K562 (cell line): ENCODE results near the gene DNAAF8. TPM values are rescaled to one million over a fixed set of nuclear protein-coding genes. Genes with fewer than 3 reads are reported as not detected.
A peak's percentile ranks its signal among the peaks of the same experiment; 100 is the strongest.

ENCODE experiments used
- ATAC-seq: fragments of 200-7000 bp; cut with Tn5 transposase; 3 replicates; pipeline ENCODE4 v1.9.1; 2020; ENCODE audit warnings: moderate library complexity
- BruUV-seq: library from RNA; stranded (reverse); fragments of 400-500 nt; replicated peaks from 2 replicates; lab custom pipeline; 2021; lab: Mats Ljungman, UMichigan
- CTCF ChIA-PET: fragments of 300-600 bp; formaldehyde crosslinking; extraction: SDS; loops from one replicate; lab custom pipeline; 2021; ENCODE audit warnings: low intra/inter-chr PET ratio; lab: Yijun Ruan, JAX
- POLR2A ChIA-PET: fragments of 300-600, 350-650 bp; sonication (Branson Sonifier 250); formaldehyde crosslinking; extraction: SDS; loops from one replicate; lab custom pipeline; 2021; ENCODE audit warnings: antibody characterized with exemption, inconsistent platforms; lab: Yijun Ruan, JAX
- DNase-seq, 4 experiments: peaks; one replicate each; pipeline versions ENCODE4 v3.0.0 to v3.0.0-alpha.2; 2011 to 2018; ENCODE audit warnings: low spot score in 3 of 4, mixed read lengths in 3 of 4; ENCODE audit errors: extremely low read depth in 1 of 4
- FAIRE-seq: peaks from 2 replicates; lab custom pipeline; 2011; peaks lifted over from hg19 to GRCh38; lab: Jason Lieb, UNC
- H2AFZ ChIP-seq: 2 replicates; pipeline ENCODE4 v1.6.0; 2011; ENCODE audit warnings: low read depth, low read length, control low read depth, inconsistent platforms
- H3K27ac ChIP-seq: fragments of 200-600 bp; 3 replicates; pipeline ENCODE4 v1.8.0; 2011; ENCODE audit warnings: low read depth, mild to moderate bottlenecking, control low read depth, inconsistent platforms, low read length, moderate library complexity, mixed read lengths; ENCODE audit errors: extremely low read depth
- H3K27me3 ChIP-seq, 2 experiments: fragments of 300-600 bp in 1 of 2; 2 replicates in 1 of 2; 3 replicates in 1 of 2; pipeline versions ENCODE4 v1.6.0 to v1.8.0; 2011; ENCODE audit warnings: inconsistent platforms in 2 of 2, low read length in 2 of 2, mild to moderate bottlenecking in 1 of 2, mixed read lengths in 1 of 2, moderate library complexity in 1 of 2; ENCODE audit not compliant: control insufficient read depth in 2 of 2, insufficient read depth in 2 of 2
- H3K36me3 ChIP-seq: fragments of 300-600 bp; 3 replicates; pipeline ENCODE4 v1.8.0; 2011; ENCODE audit warnings: mild to moderate bottlenecking, low read length, inconsistent platforms; ENCODE audit not compliant: control insufficient read depth, insufficient read depth
- H3K4me1 ChIP-seq, 2 experiments: fragments of 200-600 bp in 1 of 2; replicated peaks in 1 of 2; 2 replicates in 1 of 2; 3 replicates in 1 of 2; pipeline versions ENCODE4 v1.5.1 to v1.8.0; 2011; ENCODE audit warnings: inconsistent platforms in 2 of 2, low read length in 2 of 2, mild to moderate bottlenecking in 1 of 2, mixed read lengths in 1 of 2, moderate library complexity in 1 of 2; ENCODE audit not compliant: control insufficient read depth in 2 of 2, insufficient read depth in 2 of 2
- H3K4me2 ChIP-seq: 2 replicates; pipeline ENCODE4 v1.6.1; 2011; ENCODE audit warnings: low read length, control low read depth, inconsistent platforms, mixed read lengths; ENCODE audit not compliant: insufficient read depth
- H3K4me3 ChIP-seq: fragments of 200-600 bp; sonication (generic), shearing (Covaris generic); 2 replicates; pipeline ENCODE4 v1.5.1; 2016; ENCODE audit warnings: control low read depth, inconsistent platforms
- H3K79me2 ChIP-seq: fragments of 200-600 bp; 3 replicates; pipeline ENCODE4 v1.8.0; 2011; ENCODE audit warnings: low read length, inconsistent platforms; ENCODE audit not compliant: control insufficient read depth, insufficient read depth
- H3K9ac ChIP-seq, 2 experiments: 2 replicates each; pipeline versions ENCODE4 v1.6.0 to v1.6.1; 2011; ENCODE audit warnings: low read depth in 2 of 2, low read length in 2 of 2, control low read depth in 1 of 2, inconsistent platforms in 1 of 2, mild to moderate bottlenecking in 1 of 2, mixed read lengths in 1 of 2; ENCODE audit not compliant: insufficient read depth in 1 of 2
- H3K9me1 ChIP-seq: one replicate; pipeline ENCODE4 v1.6.0; 2011; ENCODE audit warnings: inconsistent platforms, mild to moderate bottlenecking, low read length, moderate library complexity; ENCODE audit not compliant: control insufficient read depth, insufficient read depth
- H3K9me3 ChIP-seq: replicated peaks from 2 replicates; pipeline ENCODE4 v1.5.1; 2011; ENCODE audit warnings: low read depth, low read length, inconsistent platforms; ENCODE audit not compliant: control insufficient read depth, insufficient read depth
- H4K20me1 ChIP-seq: replicated peaks from 2 replicates; pipeline ENCODE4 v1.6.1; 2011; ENCODE audit warnings: low read length, inconsistent platforms, mixed read lengths; ENCODE audit not compliant: control insufficient read depth, insufficient read depth
- E2F4 ChIP-seq: sonication (generic); formaldehyde crosslinking; IDR thresholded peaks from 2 replicates; pipeline ENCODE4 v1.8.0; 2022; ENCODE audit warnings: mild to moderate bottlenecking, low read depth, missing genetic modification reagents
- GABPB1 ChIP-seq: sonication (generic); formaldehyde crosslinking; IDR thresholded peaks from 2 replicates; pipeline ENCODE4 v1.8.0; 2022; ENCODE audit warnings: mild to moderate bottlenecking, missing genetic modification reagents
- KLF16 ChIP-seq: IDR thresholded peaks from 2 replicates; pipeline ENCODE4 v1.6.1; 2016; ENCODE audit warnings: antibody characterized with exemption
- REST ChIP-seq, 2 experiments: fragments of 450-650 bp; formaldehyde crosslinking in 1 of 2; IDR thresholded peaks; 2 replicates each; pipeline versions ENCODE4 v1.4.0 to v1.6.1; 2014 to 2020; ENCODE audit warnings: mild to moderate bottlenecking in 2 of 2, borderline replicate concordance in 1 of 2, low read depth in 1 of 2
- ZBTB34 ChIP-seq: fragments of 250-450 bp; sonication (Bioruptor Pico); IDR thresholded peaks from 2 replicates; pipeline ENCODE4 v1.8.0; 2021; ENCODE audit warnings: mild to moderate bottlenecking, moderate library complexity
- WGBS: fragments of 100-300 bp; shearing (Covaris generic); methylation state at CpG from one replicate; pipeline ENCODE4 v1.1.6; 2016; ENCODE audit warnings: low coverage, mixed read lengths; ENCODE audit not compliant: insufficient coverage; ENCODE audit errors: missing lambda C conversion rate; 5-methylcytosine and 5-hydroxymethylcytosine counted together
- in situ Hi-C: fragments of 300-500 bp; cut with MboI; formaldehyde crosslinking; loops from 4 replicates; pipeline ENCODE4 v1.15.0; 2018; ENCODE audit warnings: inconsistent platforms, mixed read lengths
- intact Hi-C: fragments of 100-400 bp; cut with micrococcal nuclease; formaldehyde crosslinking; loops from 2 replicates; pipeline ENCODE4 v1.14.2; 2022
- polyA plus RNA-seq, 8 experiments: library from polyadenylated mRNA; depleted of rRNA in 4 of 8; stranded (reverse) in 5 of 8; unstranded in 3 of 8; fragments of >200 nt; fragmentation: Nextera tagmentation in 2 of 8; fragmentation: Illumina TruSeq in 1 of 8; extraction: Ambion mirVana in 2 of 8; extraction: Trizol in 1 of 8; gene quantifications; 2 replicates each; pipeline versions ENCODE4 v1.2.1 to v1.2.3, GENCODE V29; 2011 to 2014; ENCODE audit warnings: inconsistent platforms in 1 of 8, missing spikeins in 1 of 8
- total RNA-seq, 7 experiments: library from RNA; depleted of rRNA in 6 of 7; stranded (reverse); fragments of >200 nt in 6 of 7; fragmentation: Illumina TruSeq in 2 of 7; extraction: Trizol in 2 of 7; gene quantifications; 2 replicates each; pipeline versions ENCODE4 v1.2.1 to v1.2.3, GENCODE V29; 2011 to 2021; ENCODE audit warnings: low replicate concordance in 1 of 7

Gene DNAAF8
- total and polyA plus RNA-seq, 9 of the 15 experiments (the other 6 are each of a cell fraction or from before 2014, with no cell fraction given) = 0.04 to 0.12 (median 0.10) TPM; not detected in 6

GRCh38 chr16:4692460-4693295 is 41.7 kb upstream of the DNAAF8 start:
- CTCF ChIA-PET = no interaction called here

More at GRCh38 chr16:4692460-4693295, 41.7 kb upstream of the DNAAF8 start:
- H3K27ac ChIP-seq = no peak overlapping the region
- peaks cover 3% of the 10 kb centered on the region for H3K9me1 ChIP-seq
- H3K9me3 ChIP-seq = no peaks in the 10 kb centered on the region
- WGBS = 29% methylated on average over 28 of the region's 31 CpGs
- peak overlapping the region; percentile 85 for H2AFZ ChIP-seq
- peaks cover 12% of the 10 kb centered on the region for H3K79me2 ChIP-seq
- DNase-seq = peak in 1 of 4 experiments; percentile 48
- peak overlapping the region; percentile 72 for H3K4me2 ChIP-seq
- no peak for FAIRE-seq
- peak overlapping the region; percentile 24 to 90; a peak in 3 of 4 replicates for H3K9ac ChIP-seq
- intact Hi-C loops = no loop called here
- no peak for ATAC-seq
- no peaks in the 10 kb centered on the region for H3K27me3 ChIP-seq
- in situ Hi-C loops = no loop called here
- H3K4me1 ChIP-seq = peaks cover 0 to 76% of the 10 kb centered on the region in 2 experiments; a peak in 3 of 5 replicates
- POLR2A ChIA-PET = interaction anchor here (0.5 to 1.1 kb wide), 6 partner anchors 9 to 1873 kb away, joined by 3 to 4 read pairs (median 3); no protein-coding TSS in a partner anchor
- TF ChIP-seq KLF16 (0 out of 2 replicates have a peak, but pooled peaks have one; percentile 7), REST (IDR thresholded peaks at IDR 0.05; ENCODE audit: borderline replicate concordance) (no peak), REST (CRISPR knock-in tag; IDR thresholded peaks at IDR 0.05; ENCODE audit: low read depth) (0 out of 2 replicates have a peak, but pooled peaks have one; percentile 21), ZBTB34 (CRISPR knock-in tag) (no peak), GABPB1 (0 out of 2 replicates have a peak, but pooled peaks have one; percentile 28), E2F4 (0 out of 2 replicates have a peak, but pooled peaks have one; percentile 39)
- TF ChIP-seq, all 486 proteins: peak for 4
- Histone ChIP-seq H3K4me3 (peak overlapping the region; percentile 97), H4K20me1 (peaks cover 8% of the 10 kb centered on the region; the same call in 1 of the 2 replicates), H3K36me3 (peaks cover 37% of the 10 kb centered on the region; the same call in 2 of the 3 replicates)
- no TSS peak for BruUV-seq
